ENCODE data around the gene NME3. TPM values are rescaled to one million over a fixed set of nuclear protein-coding genes. Genes with fewer than 3 reads are reported as not detected.
A peak's percentile ranks its signal among the peaks of the same experiment; 100 is the strongest.

The NME3 gene
- total and polyA plus RNA-seq, 10 of the 15 experiments (the other 5 are each of a cell fraction or from before 2014, with no cell fraction given), result 0.61 to 55.5 (median 26.5) TPM

- no peak for TF ChIP-seq BCL3 (IDR thresholded peaks at IDR 0.05; ENCODE audit: borderline replicate concordance, insufficient read depth, low read depth, low read length, poor library complexity, severe bottlenecking)
These were observed 6.4 kb downstream of the NME3 start (continued) for GRCh38 chr16:1764971-1765370.

- TF ChIP-seq CTCF (IDR thresholded peaks at IDR 0.05 in 2 of 3, conservative IDR thresholded peaks at IDR 0.05 in 1 of 3; ENCODE audit: control insufficient read depth in 2 of 3, extremely low read depth in 1 of 3, insufficient read depth in 1 of 3, low read depth in 3 of 3, low read length in 3 of 3) (peak in 2 of 3 experiments; percentile 10 to 12; a peak in 1 of 6 replicates), NKRF (conservative IDR thresholded peaks at IDR 0.05) (no peak), HDAC6 (IDR thresholded peaks at IDR 0.05; ENCODE audit: unreplicated experiment) (no peak), MAX (IDR thresholded peaks at IDR 0.05; ENCODE audit: low read depth, low read length) (no peak), POLR2A (IDR thresholded peaks at IDR 0.05; ENCODE audit: low read depth, low read length) (no peak; the same call in 1 of the 2 replicates), NBN (IDR thresholded peaks at IDR 0.05) (no peak), HDGF (IDR thresholded peaks at IDR 0.05) (no peak)
- TF ChIP-seq, protein P1, sequence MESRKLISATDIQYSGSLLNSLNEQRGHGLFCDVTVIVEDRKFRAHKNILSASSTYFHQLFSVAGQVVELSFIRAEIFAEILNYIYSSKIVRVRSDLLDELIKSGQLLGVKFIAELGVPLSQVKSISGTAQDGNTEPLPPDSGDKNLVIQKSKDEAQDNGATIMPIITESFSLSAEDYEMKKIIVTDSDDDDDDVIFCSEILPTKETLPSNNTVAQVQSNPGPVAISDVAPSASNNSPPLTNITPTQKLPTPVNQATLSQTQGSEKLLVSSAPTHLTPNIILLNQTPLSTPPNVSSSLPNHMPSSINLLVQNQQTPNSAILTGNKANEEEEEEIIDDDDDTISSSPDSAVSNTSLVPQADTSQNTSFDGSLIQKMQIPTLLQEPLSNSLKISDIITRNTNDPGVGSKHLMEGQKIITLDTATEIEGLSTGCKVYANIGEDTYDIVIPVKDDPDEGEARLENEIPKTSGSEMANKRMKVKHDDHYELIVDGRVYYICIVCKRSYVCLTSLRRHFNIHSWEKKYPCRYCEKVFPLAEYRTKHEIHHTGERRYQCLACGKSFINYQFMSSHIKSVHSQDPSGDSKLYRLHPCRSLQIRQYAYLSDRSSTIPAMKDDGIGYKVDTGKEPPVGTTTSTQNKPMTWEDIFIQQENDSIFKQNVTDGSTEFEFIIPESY (IDR thresholded peaks at IDR 0.05), result peak; percentile 96
- H3K9me3 ChIP-seq (replicated peaks; ENCODE audit: control insufficient read depth, insufficient read depth, low read length), result no peaks in the 10 kb centered on the region
- no peak overlapping the region for H3K27ac ChIP-seq (ENCODE audit: control insufficient read depth, insufficient read depth)
- ChIA-PET POLR2A (no interaction called here), RAD21 (ENCODE audit: unreplicated experiment) (no interaction called here), SMC1A (ENCODE audit: uncharacterized antibody, unreplicated experiment) (no interaction called here), CTCF (interaction anchor here (1.2 kb wide), 1 partner anchor 58 kb away, joined by 4 read pairs; the partner anchor contains the start of gene MAPK8IP3)
- H3K4me3 ChIP-seq, result no peak overlapping the region
- H3K36me3 ChIP-seq (ENCODE audit: control insufficient read depth in 2 of 2, insufficient read depth in 2 of 2, low read length in 1 of 2), result peaks cover 0 to 25% of the 10 kb centered on the region in 2 experiments; a peak in 3 of 4 replicates
- no peak overlapping the region for H3K4me2 ChIP-seq (ENCODE audit: control insufficient read depth, insufficient read depth)
- H3K9ac ChIP-seq (ENCODE audit: control insufficient read depth, insufficient read depth, low read length), result no peak overlapping the region
- DNase-seq (ENCODE audit: low read depth, low spot score) (no peak), FAIRE-seq (no peak), ATAC-seq (no peak)
- no peak overlapping the region for H2AFZ ChIP-seq (ENCODE audit: control insufficient read depth, low read depth, low read length)
- in situ Hi-C loops (cut with MboI) (no loop called here), intact Hi-C loops (cut with micrococcal nuclease; ENCODE audit: unreplicated experiment) (no loop called here)
- H3K27me3 ChIP-seq (replicated peaks in 1 of 2; ENCODE audit: control insufficient read depth in 2 of 2, insufficient read depth in 2 of 2, low read length in 1 of 2), result no peaks in the 10 kb centered on the region
- no peaks in the 10 kb centered on the region for H3K79me2 ChIP-seq (ENCODE audit: control insufficient read depth, insufficient read depth, low read length)
- WGBS (ENCODE audit: insufficient coverage, insufficient replicate concordance, low lambda C conversion rate, missing lambda C conversion rate), result 96% methylated on average over 41 of the region's 81 CpGs
- no TSS peak for BruUV-seq (replicated peaks)
- H3K4me1 ChIP-seq (ENCODE audit: control insufficient read depth, insufficient read depth, low read length), result no peaks in the 10 kb centered on the region
- H4K20me1 ChIP-seq (ENCODE audit: control insufficient read depth, insufficient read depth), result no peaks in the 10 kb centered on the region
These were observed 7.5 kb downstream of the NME3 start for GRCh38 chr16:1763521-1764511.

Measured in GM12878 (cell line).